ENCODE data around the gene SACM1L. TPM values are rescaled to one million over a fixed set of nuclear protein-coding genes. Genes with fewer than 3 reads are reported as not detected.

The SACM1L gene
- polyA plus RNA-seq, 3 donors from 2014 or later, result 29.8 to 67.9 (median 33.8) TPM

GRCh38 chr3:45773714-45774449, 84.7 kb downstream of the SACM1L start:
- Mint-ChIP-seq H3K36me3 (no peaks in the 10 kb centered on the region), H3K27me3 (ENCODE audit: low read depth in 3 of 3) (peaks cover 0 to 6% (median 2%) of the 10 kb centered on the region in 3 donors), H3K27ac (no peak overlapping the region), H3K4me3 (no peak overlapping the region), H3K9me3 (no peaks in the 10 kb centered on the region), H3K4me1 (peaks cover 0 to 9% of the 10 kb centered on the region in 2 donors)
- no peak for DNase-seq

GRCh38 chr3:45774581-45775521, 85.7 kb downstream of the SACM1L start:
- H3K27me3 Mint-ChIP-seq (ENCODE audit: low read depth in 3 of 3), result peaks cover 0 to 4% (median 2%) of the 10 kb centered on the region in 3 donors
- no peaks in the 10 kb centered on the region for H3K9me3 Mint-ChIP-seq
- no peaks in the 10 kb centered on the region for H3K36me3 Mint-ChIP-seq
- H3K27ac Mint-ChIP-seq, result no peak overlapping the region
- no peak for DNase-seq
- H3K4me3 Mint-ChIP-seq, result no peak overlapping the region
- peaks cover 0 to 9% of the 10 kb centered on the region in 2 donors for H3K4me1 Mint-ChIP-seq

- no peak overlapping the region for H3K27ac Mint-ChIP-seq
- DNase-seq, result no peak
- H3K9me3 Mint-ChIP-seq, result no peaks in the 10 kb centered on the region
- peaks cover 0 to 4% (median 2%) of the 10 kb centered on the region in 3 donors for H3K27me3 Mint-ChIP-seq (ENCODE audit: low read depth in 3 of 3)
- no peaks in the 10 kb centered on the region for H3K36me3 Mint-ChIP-seq
- peaks cover 0 to 9% of the 10 kb centered on the region in 2 donors for H3K4me1 Mint-ChIP-seq
- H3K4me3 Mint-ChIP-seq, result no peak overlapping the region
These were observed 86.5 kb downstream of the SACM1L start for GRCh38 chr3:45775571-45776300.

GRCh38 chr3:45776301-45776595, 87.1 kb downstream of the SACM1L start:
- Mint-ChIP-seq H3K9me3 (no peaks in the 10 kb centered on the region), H3K27ac (no peak overlapping the region), H3K27me3 (ENCODE audit: low read depth in 3 of 3) (peaks cover 0 to 4% (median 2%) of the 10 kb centered on the region in 3 donors), H3K36me3 (no peaks in the 10 kb centered on the region), H3K4me1 (peaks cover 0 to 9% of the 10 kb centered on the region in 2 donors), H3K4me3 (no peak overlapping the region)
- DNase-seq, result no peak

- no peak overlapping the region for H3K4me3 Mint-ChIP-seq
These were observed 87.4 kb downstream of the SACM1L start for GRCh38 chr3:45776611-45777010.

GRCh38 chr3:45777111-45777745, 88.0 kb downstream of the SACM1L start:
- H3K9me3 Mint-ChIP-seq, result no peaks in the 10 kb centered on the region
- peaks cover 0 to 4% (median 2%) of the 10 kb centered on the region in 3 donors for H3K27me3 Mint-ChIP-seq (ENCODE audit: low read depth in 3 of 3)
- H3K4me1 Mint-ChIP-seq, result peaks cover 0 to 9% of the 10 kb centered on the region in 2 donors
- DNase-seq, result no peak
- no peaks in the 10 kb centered on the region for H3K36me3 Mint-ChIP-seq
- H3K4me3 Mint-ChIP-seq, result no peak overlapping the region
- H3K27ac Mint-ChIP-seq, result no peak overlapping the region

More at GRCh38 chr3:45776611-45777010, 87.4 kb downstream of the SACM1L start:
- Mint-ChIP-seq H3K4me1 (peaks cover 0 to 9% of the 10 kb centered on the region in 2 donors), H3K9me3 (no peaks in the 10 kb centered on the region), H3K27ac (no peak overlapping the region), H3K36me3 (no peaks in the 10 kb centered on the region), H3K27me3 (ENCODE audit: low read depth in 3 of 3) (peaks cover 0 to 4% (median 2%) of the 10 kb centered on the region in 3 donors)
- no peak for DNase-seq

GRCh38 chr3:45777746-45778386, 88.7 kb downstream of the SACM1L start:
- H3K4me1 Mint-ChIP-seq, result peaks cover 0 to 3% of the 10 kb centered on the region in 2 donors
- no peaks in the 10 kb centered on the region for H3K9me3 Mint-ChIP-seq
- H3K4me3 Mint-ChIP-seq, result no peak overlapping the region
- DNase-seq, result no peak
- no peaks in the 10 kb centered on the region for H3K36me3 Mint-ChIP-seq
- peaks cover 0 to 4% (median 2%) of the 10 kb centered on the region in 3 donors for H3K27me3 Mint-ChIP-seq (ENCODE audit: low read depth in 3 of 3)
- H3K27ac Mint-ChIP-seq, result no peak overlapping the region

GRCh38 chr3:45778761-45779201, 89.6 kb downstream of the SACM1L start:
- no peaks in the 10 kb centered on the region for H3K4me1 Mint-ChIP-seq
- H3K27ac Mint-ChIP-seq, result no peak overlapping the region
- no peak for DNase-seq
- peaks cover 0 to 4% (median 2%) of the 10 kb centered on the region in 3 donors for H3K27me3 Mint-ChIP-seq (ENCODE audit: low read depth in 3 of 3)
- H3K36me3 Mint-ChIP-seq, result no peaks in the 10 kb centered on the region
- no peak overlapping the region for H3K4me3 Mint-ChIP-seq
- no peaks in the 10 kb centered on the region for H3K9me3 Mint-ChIP-seq

GRCh38 chr3:45779746-45780735, 90.8 kb downstream of the SACM1L start:
- Mint-ChIP-seq H3K27me3 (ENCODE audit: low read depth in 3 of 3) (peaks cover 0 to 4% (median 0%) of the 10 kb centered on the region in 3 donors), H3K9me3 (no peaks in the 10 kb centered on the region), H3K4me1 (no peaks in the 10 kb centered on the region), H3K4me3 (no peak overlapping the region), H3K27ac (no peak overlapping the region), H3K36me3 (peaks cover 0 to 7% (median 0%) of the 10 kb centered on the region in 3 donors)
- DNase-seq, result no peak

- DNase-seq, result no peak
- Mint-ChIP-seq H3K27ac (no peak overlapping the region), H3K4me3 (no peak overlapping the region), H3K36me3 (peaks cover 0 to 7% (median 0%) of the 10 kb centered on the region in 3 donors), H3K27me3 (ENCODE audit: low read depth in 3 of 3) (peaks cover 0 to 2% (median 0%) of the 10 kb centered on the region in 3 donors), H3K4me1 (no peaks in the 10 kb centered on the region), H3K9me3 (no peaks in the 10 kb centered on the region)
These were observed 92.1 kb downstream of the SACM1L start for GRCh38 chr3:45781271-45781670.

GRCh38 chr3:45781841-45782240, 92.6 kb downstream of the SACM1L start:
- no peak overlapping the region for H3K27ac Mint-ChIP-seq
- peaks cover 0 to 7% (median 0%) of the 10 kb centered on the region in 3 donors for H3K36me3 Mint-ChIP-seq
- H3K4me3 Mint-ChIP-seq, result no peak overlapping the region
- no peak for DNase-seq
- H3K27me3 Mint-ChIP-seq (ENCODE audit: low read depth in 3 of 3), result peaks cover 0 to 2% (median 0%) of the 10 kb centered on the region in 3 donors
- no peaks in the 10 kb centered on the region for H3K9me3 Mint-ChIP-seq
- H3K4me1 Mint-ChIP-seq, result no peaks in the 10 kb centered on the region

- Mint-ChIP-seq H3K27me3 (ENCODE audit: low read depth in 3 of 3) (peaks cover 0 to 2% (median 2%) of the 10 kb centered on the region in 3 donors), H3K4me1 (no peaks in the 10 kb centered on the region), H3K9me3 (peaks cover 0 to 2% (median 0%) of the 10 kb centered on the region in 6 donors), H3K4me3 (no peak overlapping the region), H3K36me3 (peaks cover 0 to 7% (median 0%) of the 10 kb centered on the region in 3 donors), H3K27ac (no peak overlapping the region)
- DNase-seq, result no peak
These were observed 93.2 kb downstream of the SACM1L start for GRCh38 chr3:45782381-45782780.
